H1 (cell line): ENCODE data around the gene RASD1. TPM values are rescaled to one million over a fixed set of nuclear protein-coding genes. Genes with fewer than 3 reads are reported as not detected.

Source experiments
- CTCF ChIA-PET: fragments of 300-600 bp; sonication (Branson Sonifier 250); formaldehyde crosslinking; loops from one replicate; lab custom pipeline; 2021; ENCODE audit not compliant: partially characterized antibody; lab: Charles Lee
- POLR2A ChIA-PET: fragments of 300-600 bp; sonication (Branson Sonifier 250); formaldehyde crosslinking; loops from one replicate; lab custom pipeline; 2021; ENCODE audit warnings: inconsistent platforms; ENCODE audit not compliant: partially characterized antibody; lab: Charles Lee
- DNase-seq, 2 experiments: peaks; one replicate each; pipeline versions ENCODE4 v3.0.0 to v3.0.0-alpha.2; 2010 to 2022; ENCODE audit warnings: low spot score in 2 of 2, low read depth in 1 of 2, mixed read lengths in 1 of 2
- FAIRE-seq: peaks from 2 replicates; lab custom pipeline; 2011; peaks lifted over from hg19 to GRCh38; lab: Jason Lieb, UNC
- H2AFZ ChIP-seq: 2 replicates; pipeline ENCODE4 v1.8.1; 2012; ENCODE audit warnings: low read length, inconsistent platforms
- H2AK5ac ChIP-seq: 2 replicates; pipeline ENCODE4 v1.6.1; 2013; ENCODE audit warnings: low read depth, low read length
- H2BK120ac ChIP-seq: replicated peaks from 2 replicates; pipeline ENCODE3; 2013; ENCODE audit warnings: low read depth, low read length, inconsistent platforms
- H2BK12ac ChIP-seq: 2 replicates; pipeline ENCODE4 v1.6.1; 2013; ENCODE audit warnings: low read depth, low read length
- H2BK15ac ChIP-seq: 2 replicates; pipeline ENCODE4 v1.6.1; 2013; ENCODE audit warnings: low read length
- H2BK20ac ChIP-seq: 2 replicates; pipeline ENCODE4 v1.6.1; 2013; ENCODE audit warnings: low read length
- H2BK5ac ChIP-seq: 2 replicates; pipeline ENCODE4 v1.6.1; 2013; ENCODE audit warnings: low read depth, low read length
- H3K14ac ChIP-seq: 2 replicates; pipeline ENCODE4 v1.6.1; 2013; ENCODE audit warnings: inconsistent platforms; ENCODE audit not compliant: insufficient read length
- H3K18ac ChIP-seq: 2 replicates; pipeline ENCODE4 v1.6.1; 2013; ENCODE audit warnings: low read length; ENCODE audit errors: extremely low read depth
- H3K23ac ChIP-seq: 2 replicates; pipeline ENCODE4 v1.6.1; 2013; ENCODE audit warnings: inconsistent platforms; ENCODE audit not compliant: insufficient read length
- H3K23me2 ChIP-seq: 2 replicates; pipeline ENCODE4 v1.6.1; 2013; ENCODE audit warnings: low read depth, low read length
- H3K27ac ChIP-seq: 2 replicates; pipeline ENCODE4 v1.6.1; 2011; ENCODE audit warnings: low read depth, low read length, inconsistent platforms
- H3K27me3 ChIP-seq, 4 experiments: replicated peaks in 1 of 4; 1 replicate in 1 of 4; 2 replicates in 3 of 4; pipeline versions ENCODE4 v1.6.1 to v1.8.1; 2011 to 2013; ENCODE audit warnings: low read length in 3 of 4, mild to moderate bottlenecking in 3 of 4, inconsistent platforms in 2 of 4, mixed read lengths in 2 of 4, moderate library complexity in 1 of 4; ENCODE audit not compliant: control insufficient read depth in 3 of 4, insufficient read depth in 3 of 4; ENCODE audit errors: extremely low read depth in 1 of 4
- H3K36me3 ChIP-seq, 4 experiments: 2 replicates each; pipeline versions ENCODE4 v1.6.1 to v1.8.1; 2011 to 2013; ENCODE audit warnings: mild to moderate bottlenecking in 4 of 4, low read length in 3 of 4, moderate library complexity in 2 of 4, control low read depth in 1 of 4, inconsistent platforms in 1 of 4; ENCODE audit not compliant: insufficient read depth in 4 of 4, control insufficient read depth in 2 of 4
- H3K4ac ChIP-seq: replicated peaks from 2 replicates; pipeline ENCODE3; 2013; ENCODE audit warnings: low read length, low read depth, mixed read lengths, inconsistent platforms; ENCODE audit not compliant: insufficient read length
- H3K4me1 ChIP-seq, 4 experiments: replicated peaks in 1 of 4; 1 replicate in 1 of 4; 2 replicates in 3 of 4; pipeline versions ENCODE4 v1.6.1 to v1.8.1; 2011 to 2013; ENCODE audit warnings: low read length in 3 of 4, inconsistent platforms in 2 of 4, mixed read lengths in 1 of 4; ENCODE audit not compliant: insufficient read depth in 4 of 4, control insufficient read depth in 3 of 4
- H3K4me2 ChIP-seq, 2 experiments: 2 replicates each; pipeline versions ENCODE4 v1.6.1 to v1.8.1; 2011 to 2013; ENCODE audit warnings: low read depth in 2 of 2, low read length in 2 of 2, control low read depth in 1 of 2, inconsistent platforms in 1 of 2, mild to moderate bottlenecking in 1 of 2; ENCODE audit not compliant: insufficient read depth in 1 of 2
- H3K4me3 ChIP-seq, 4 experiments: fragments of 200-600, 300-600 bp in 1 of 4; sonication (generic), shearing (Covaris generic), sonication (Bioruptor Twin) in 1 of 4; 2 replicates each; pipeline versions ENCODE4 v1.5.1 to v1.8.1; 2011 to 2016; ENCODE audit warnings: low read length in 4 of 4, low read depth in 3 of 4, control low read depth in 2 of 4, inconsistent platforms in 2 of 4, mild to moderate bottlenecking in 2 of 4, mixed read lengths in 1 of 4, moderate library complexity in 1 of 4; ENCODE audit not compliant: insufficient read depth in 2 of 4; ENCODE audit errors: extremely low read depth in 1 of 4
- H3K56ac ChIP-seq: replicated peaks from 2 replicates; pipeline ENCODE3; 2013; ENCODE audit warnings: low read depth, mild to moderate bottlenecking, mixed read lengths, low read length, inconsistent platforms; ENCODE audit not compliant: insufficient read length
- H3K79me1 ChIP-seq: 2 replicates; pipeline ENCODE4 v1.6.1; 2013; ENCODE audit warnings: low read depth, low read length, control low read depth
- H3K79me2 ChIP-seq, 2 experiments: 2 replicates each; pipeline versions ENCODE4 v1.6.1 to v1.8.1; 2012 to 2013; ENCODE audit warnings: low read length in 2 of 2, mild to moderate bottlenecking in 2 of 2, inconsistent platforms in 1 of 2; ENCODE audit not compliant: insufficient read depth in 2 of 2, control insufficient read depth in 1 of 2
- H3K9ac ChIP-seq, 4 experiments: replicated peaks in 1 of 4; 1 replicate in 1 of 4; 2 replicates in 3 of 4; pipeline versions ENCODE4 v1.6.1 to v1.8.1; 2011 to 2013; ENCODE audit warnings: low read depth in 3 of 4, low read length in 3 of 4, control low read depth in 2 of 4, mild to moderate bottlenecking in 2 of 4, moderate library complexity in 2 of 4, inconsistent platforms in 1 of 4; ENCODE audit errors: extremely low read depth in 1 of 4
- H3K9me3 ChIP-seq, 2 experiments: 2 replicates each; pipeline versions ENCODE4 v1.6.1 to v1.8.1; 2012 to 2013; ENCODE audit warnings: mild to moderate bottlenecking in 2 of 2, moderate library complexity in 2 of 2, control low read depth in 1 of 2, inconsistent platforms in 1 of 2, low read depth in 1 of 2, low read length in 1 of 2, mixed read lengths in 1 of 2; ENCODE audit not compliant: insufficient read depth in 2 of 2
- H4K20me1 ChIP-seq, 2 experiments: replicated peaks in 1 of 2; 2 replicates each; pipeline versions ENCODE3 to v1.8.1; 2011 to 2013; ENCODE audit warnings: inconsistent platforms in 2 of 2, low read length in 2 of 2, mild to moderate bottlenecking in 1 of 2; ENCODE audit not compliant: insufficient read depth in 2 of 2, control insufficient read depth in 1 of 2
- H4K5ac ChIP-seq: 2 replicates; pipeline ENCODE4 v1.6.1; 2013; ENCODE audit warnings: low read length, low read depth, mixed read lengths, inconsistent platforms; ENCODE audit not compliant: insufficient read length
- H4K8ac ChIP-seq: 2 replicates; pipeline ENCODE4 v1.8.0; 2013; ENCODE audit warnings: mild to moderate bottlenecking, moderate library complexity, low read length, inconsistent platforms; ENCODE audit not compliant: insufficient read depth; ENCODE audit errors: extremely low read depth
- H4K91ac ChIP-seq: replicated peaks from 2 replicates; pipeline ENCODE3; 2013; ENCODE audit warnings: low read length, mixed read lengths, inconsistent platforms; ENCODE audit not compliant: insufficient read length
- BRCA1 ChIP-seq: IDR thresholded peaks from 2 replicates; pipeline ENCODE4 v1.6.1; 2012; ENCODE audit warnings: low read depth, low read length, improper control_type of control experiment
- CBX5 ChIP-seq: fragments of 300-800, 300-1000 bp; sonication (generic); IDR thresholded peaks from 2 replicates; pipeline ENCODE4 v1.7.1; 2016; ENCODE audit warnings: antibody characterized with exemption, low read length, low read depth
- CBX8 ChIP-seq: fragments of 300-800, 300-1000 bp; sonication (generic); IDR thresholded peaks from 2 replicates; pipeline ENCODE4 v1.7.1; 2016; ENCODE audit warnings: low read depth, low read length, borderline replicate concordance
- JUND ChIP-seq: IDR thresholded peaks from 2 replicates; pipeline ENCODE4 v1.6.1; 2011; ENCODE audit warnings: mild to moderate bottlenecking, improper control_type of control experiment, low read length
- KDM5A ChIP-seq: fragments of 200-600 bp; IDR thresholded peaks from 2 replicates; pipeline ENCODE4 v1.7.1; 2012; ENCODE audit warnings: mild to moderate bottlenecking, low read length, inconsistent platforms, mixed read lengths
- NRF1 ChIP-seq: IDR thresholded peaks from 2 replicates; pipeline ENCODE4 v1.6.1; 2011; ENCODE audit warnings: mild to moderate bottlenecking, low read depth, low read length, improper control_type of control experiment
- RXRA ChIP-seq: IDR thresholded peaks from 2 replicates; pipeline ENCODE4 v1.6.1; 2011; ENCODE audit warnings: low read depth, mild to moderate bottlenecking, low read length, moderate library complexity; ENCODE audit not compliant: insufficient read depth
- SIN3A ChIP-seq, 2 experiments: IDR thresholded peaks in 1 of 2; conservative IDR thresholded peaks in 1 of 2; 2 replicates each; pipeline ENCODE4 v1.6.1; 2011 to 2012; ENCODE audit warnings: low read length in 2 of 2, improper control_type of control experiment in 1 of 2, low read depth in 1 of 2, mild to moderate bottlenecking in 1 of 2
- WGBS, 2 experiments: shearing (Covaris generic) in 1 of 2; methylation state at CpG; one replicate each; pipeline versions ENCODE4 v1.1.6 to v1.1.7; 2013 to 2015; ENCODE audit warnings: low lambda C conversion rate in 2 of 2, mixed read lengths in 2 of 2, inconsistent platforms in 1 of 2, low coverage in 1 of 2, missing lambda C conversion rate in 1 of 2; ENCODE audit not compliant: insufficient replicate concordance in 2 of 2, insufficient coverage in 1 of 2, insufficient read length in 1 of 2; ENCODE audit errors: extremely low coverage in 1 of 2, missing lambda C conversion rate in 1 of 2; 5-methylcytosine and 5-hydroxymethylcytosine counted together
- polyA plus RNA-seq, 7 experiments: library from polyadenylated mRNA; depleted of rRNA in 3 of 7; stranded (reverse) in 5 of 7; unstranded in 2 of 7; fragments of >200 nt in 5 of 7; fragments of 200-250 nt in 2 of 7; gene quantifications; 1 replicate in 5 of 7; 2 replicates in 1 of 7; 4 replicates in 1 of 7; pipeline versions ENCODE4 v1.2.1 to v1.2.3, GENCODE V29; 2011 to 2013; ENCODE audit warnings: missing spikeins in 2 of 7, mixed read lengths in 2 of 7
- total RNA-seq: library from RNA; stranded (reverse); fragmentation: NEBNext Ultra II Directional; extraction: Animal tissue kit (Norgen Biotek cat#: 25700); gene quantifications from 2 replicates; pipeline ENCODE4 v1.2.1, GENCODE V29; 2021

RASD1 gene
- total and polyA plus RNA-seq, 2 of the 8 experiments (the other 6 are each of a cell fraction or from before 2014, with no cell fraction given) = 2.3 to 2.6 TPM

GRCh38 chr17:17510456-17511292, 14.5 kb upstream of the RASD1 start:
- H3K14ac ChIP-seq = no peak overlapping the region
- H4K20me1 ChIP-seq = peaks cover 0 to 2% of the 10 kb centered on the region in 2 experiments
- FAIRE-seq = no peak
- no peak overlapping the region for H3K4ac ChIP-seq
- no peak overlapping the region for H3K4me3 ChIP-seq
- H3K79me1 ChIP-seq = no peaks in the 10 kb centered on the region
- no peaks in the 10 kb centered on the region for H3K27me3 ChIP-seq
- no peaks in the 10 kb centered on the region for H3K36me3 ChIP-seq
- H3K23me2 ChIP-seq = peaks cover 2% of the 10 kb centered on the region; the same call in 1 of the 2 replicates
- H3K23ac ChIP-seq = no peak overlapping the region
- H2BK20ac ChIP-seq = no peak overlapping the region
- whole genome bisulfite sequencing, 2 experiments = 88% methylated on average over 19 of the region's 20 CpGs; no CpG with 5 or more reads in 1 of the 2 experiments
- H3K56ac ChIP-seq = no peak overlapping the region
- DNase-seq = no peak
- no peak overlapping the region for H4K91ac ChIP-seq
- H4K8ac ChIP-seq = peak overlapping the region; percentile 14; the same call in 1 of the 2 replicates
- no peak overlapping the region for H2BK5ac ChIP-seq
- no peak overlapping the region for H2BK15ac ChIP-seq
- H2AFZ ChIP-seq = no peak overlapping the region
- no peak overlapping the region for H3K9ac ChIP-seq
- H2BK12ac ChIP-seq = no peak overlapping the region
- H3K79me2 ChIP-seq = no peaks in the 10 kb centered on the region
- H4K5ac ChIP-seq = no peak overlapping the region
- H3K9me3 ChIP-seq = no peaks in the 10 kb centered on the region
- no peak overlapping the region for H2AK5ac ChIP-seq
- CTCF ChIA-PET = interaction anchor here (0.7 to 4.4 kb wide), 13 partner anchors 8 to 123 kb away, joined by 3 to 47 read pairs (median 5); partner anchors contain the start of gene RASD1
- no peak overlapping the region for H2BK120ac ChIP-seq
- H3K4me1 ChIP-seq = peaks cover 4 to 15% (median 10%) of the 10 kb centered on the region in 4 experiments
- no peak overlapping the region for H3K27ac ChIP-seq
- POLR2A ChIA-PET = interaction anchor here (3.0 kb wide), 1 partner anchor 14 kb away, joined by 26 read pairs; the partner anchor contains the start of gene RASD1
- H3K4me2 ChIP-seq = no peak overlapping the region
- H3K18ac ChIP-seq = no peak overlapping the region; the same call in 1 of the 2 replicates
- no peak for TF ChIP-seq CBX5
- TF ChIP-seq CBX8 = no peak
- no peak for TF ChIP-seq KDM5A
- TF ChIP-seq JUND = no peak
- TF ChIP-seq SIN3A (conservative IDR thresholded peaks at IDR 0.05 in 1 of 2, IDR thresholded peaks at IDR 0.05 in 1 of 2; ENCODE audit: low read depth in 1 of 2, low read length in 2 of 2) = no peak
- TF ChIP-seq BRCA1 = no peak
- TF ChIP-seq RXRA = no peak
- no peak for TF ChIP-seq NRF1
